Measurements from ENCODE around the gene SMAD6.

Gene SMAD6

GRCh38 chr15:66735909-66736305 lies 33.9 kb downstream of the SMAD6 start:
- H3K27me3 ChIP-seq (ENCODE audit: insufficient read depth, low read length), result no peaks in the 10 kb centered on the region
- 93% methylated on average over 6 of the region's 9 CpGs for WGBS
- no peak overlapping the region for H3K27ac ChIP-seq (ENCODE audit: low read depth, low read length)
- H3K36me3 ChIP-seq (ENCODE audit: insufficient read depth, low read length), result no peaks in the 10 kb centered on the region
- H3K9ac ChIP-seq (ENCODE audit: low read depth, low read length), result no peak overlapping the region
- H3K4me3 ChIP-seq (ENCODE audit: low read length), result no peak overlapping the region
- H3K9me3 ChIP-seq (ENCODE audit: insufficient read depth, low read depth, low read length), result no peaks in the 10 kb centered on the region
- peaks cover 8% of the 10 kb centered on the region; the same call in 1 of the 2 replicates for H3K4me1 ChIP-seq (ENCODE audit: insufficient read depth, low read length)

- Histone ChIP-seq H3K9ac (ENCODE audit: low read depth, low read length) (no peak overlapping the region), H3K27ac (ENCODE audit: low read depth, low read length) (no peak overlapping the region), H3K36me3 (ENCODE audit: insufficient read depth, low read length) (no peaks in the 10 kb centered on the region), H3K4me3 (ENCODE audit: low read length) (no peak overlapping the region), H3K9me3 (ENCODE audit: insufficient read depth, low read depth, low read length) (no peaks in the 10 kb centered on the region), H3K4me1 (ENCODE audit: insufficient read depth, low read length) (peaks cover 8% of the 10 kb centered on the region; the same call in 1 of the 2 replicates), H3K27me3 (ENCODE audit: insufficient read depth, low read length) (no peaks in the 10 kb centered on the region)
- WGBS, result 89% methylated on average over 10 of the region's 11 CpGs
Measured at GRCh38 chr15:66737243-66738010, 35.4 kb downstream of the SMAD6 start.

GRCh38 chr15:66738116-66738515 lies 36.1 kb downstream of the SMAD6 start:
- no peaks in the 10 kb centered on the region for H3K36me3 ChIP-seq (ENCODE audit: insufficient read depth, low read length)

DNA sequence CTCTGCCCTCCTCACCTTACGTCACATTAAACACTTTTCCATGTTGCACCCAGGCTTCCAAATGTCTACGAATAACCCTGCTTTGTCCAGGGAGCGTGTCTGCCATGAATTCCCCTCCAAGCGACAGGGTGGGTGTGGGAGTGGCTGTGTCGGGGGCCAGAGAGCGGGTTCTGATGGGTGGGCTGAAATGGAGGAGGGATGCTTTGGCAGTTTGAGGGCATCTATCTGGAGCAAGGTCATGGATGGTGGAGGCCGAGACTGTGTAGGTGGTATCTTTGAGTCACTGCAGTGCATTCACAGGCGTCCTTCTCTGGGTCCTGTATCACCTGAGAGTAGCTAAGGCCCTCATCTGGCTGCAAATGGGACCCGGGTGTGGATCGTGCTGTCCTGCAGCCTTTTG lies 36.6 kb downstream of the SMAD6 start:
- Histone ChIP-seq H3K4me3 (ENCODE audit: low read length) (no peak overlapping the region), H3K27ac (ENCODE audit: low read depth, low read length) (no peak overlapping the region), H3K4me1 (ENCODE audit: insufficient read depth, low read length) (peaks cover 6% of the 10 kb centered on the region; the same call in 1 of the 2 replicates), H3K36me3 (ENCODE audit: insufficient read depth, low read length) (no peaks in the 10 kb centered on the region), H3K9ac (ENCODE audit: low read depth, low read length) (no peak overlapping the region), H3K9me3 (ENCODE audit: insufficient read depth, low read depth, low read length) (no peaks in the 10 kb centered on the region), H3K27me3 (ENCODE audit: insufficient read depth, low read length) (no peaks in the 10 kb centered on the region)
- 93% methylated on average over 10 of the region's 10 CpGs for WGBS

More at GRCh38 chr15:66738116-66738515, 36.1 kb downstream of the SMAD6 start:
- WGBS, result 94% methylated on average over 10 of the region's 10 CpGs
- Histone ChIP-seq H3K4me1 (ENCODE audit: insufficient read depth, low read length) (peaks cover 8% of the 10 kb centered on the region; the same call in 1 of the 2 replicates), H3K27ac (ENCODE audit: low read depth, low read length) (no peak overlapping the region), H3K27me3 (ENCODE audit: insufficient read depth, low read length) (no peaks in the 10 kb centered on the region), H3K9ac (ENCODE audit: low read depth, low read length) (no peak overlapping the region), H3K9me3 (ENCODE audit: insufficient read depth, low read depth, low read length) (no peaks in the 10 kb centered on the region), H3K4me3 (ENCODE audit: low read length) (no peak overlapping the region)

DNA sequence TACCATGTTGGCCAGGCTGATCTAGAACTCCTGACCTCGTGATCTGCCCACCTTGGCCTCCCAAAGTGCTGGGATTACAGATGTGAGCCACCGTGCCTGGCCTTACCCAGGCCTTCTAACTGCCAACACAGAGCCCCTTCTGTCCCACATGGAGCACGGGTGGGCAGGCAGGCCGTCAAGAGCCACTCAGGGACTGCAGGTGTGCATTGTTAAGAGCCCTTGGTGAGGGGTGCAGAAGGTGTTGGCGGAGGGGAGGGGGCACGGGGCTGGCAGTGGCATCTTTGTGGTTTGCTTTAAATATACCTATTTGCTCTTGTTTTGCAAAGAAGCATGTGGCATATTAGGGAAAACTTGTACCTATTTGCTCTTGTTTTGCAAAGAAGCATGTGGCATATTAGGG lies 37.3 kb downstream of the SMAD6 start:
- 91% methylated on average over 6 of the region's 6 CpGs for WGBS
- H3K4me1 ChIP-seq (ENCODE audit: insufficient read depth, low read length), result peaks cover under 1% of the 10 kb centered on the region; the same call in 1 of the 2 replicates
- H3K4me3 ChIP-seq (ENCODE audit: low read length), result no peak overlapping the region
- no peak overlapping the region for H3K27ac ChIP-seq (ENCODE audit: low read depth, low read length)
- H3K9ac ChIP-seq (ENCODE audit: low read depth, low read length), result no peak overlapping the region
- no peaks in the 10 kb centered on the region for H3K36me3 ChIP-seq (ENCODE audit: insufficient read depth, low read length)
- no peaks in the 10 kb centered on the region for H3K9me3 ChIP-seq (ENCODE audit: insufficient read depth, low read depth, low read length)
- no peaks in the 10 kb centered on the region for H3K27me3 ChIP-seq (ENCODE audit: insufficient read depth, low read length)

- 94% methylated on average over 6 of the region's 8 CpGs for WGBS
- no peaks in the 10 kb centered on the region for H3K9me3 ChIP-seq (ENCODE audit: insufficient read depth, low read depth, low read length)
- H3K4me1 ChIP-seq (ENCODE audit: insufficient read depth, low read length), result peaks cover 14% of the 10 kb centered on the region; the same call in 1 of the 2 replicates
- no peak overlapping the region for H3K9ac ChIP-seq (ENCODE audit: low read depth, low read length)
- no peaks in the 10 kb centered on the region for H3K36me3 ChIP-seq (ENCODE audit: insufficient read depth, low read length)
- H3K27ac ChIP-seq (ENCODE audit: low read depth, low read length), result no peak overlapping the region
- H3K4me3 ChIP-seq (ENCODE audit: low read length), result no peak overlapping the region
- no peaks in the 10 kb centered on the region for H3K27me3 ChIP-seq (ENCODE audit: insufficient read depth, low read length)
Measured at GRCh38 chr15:66740802-66741201, 38.8 kb downstream of the SMAD6 start.

DNA sequence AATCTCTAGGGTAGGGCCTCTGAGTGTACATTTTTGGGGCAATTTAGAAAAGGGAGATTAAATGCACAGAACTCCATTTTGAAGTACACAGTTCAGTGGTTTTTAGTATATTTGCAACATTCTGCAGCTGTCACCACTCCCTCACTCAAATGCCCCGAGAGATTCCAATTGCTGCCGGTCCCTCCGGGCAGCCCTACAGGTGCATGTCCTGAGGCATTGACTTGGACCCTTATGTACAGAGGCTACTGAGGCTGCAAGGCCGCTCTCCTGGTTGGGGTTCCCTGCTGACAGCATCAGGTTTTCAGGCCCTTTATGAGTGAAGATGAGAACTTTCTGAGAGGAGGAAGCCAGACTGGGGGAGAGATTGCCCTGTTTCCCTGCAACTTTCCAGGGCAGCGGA lies 39.6 kb downstream of the SMAD6 start:
- Histone ChIP-seq H3K9me3 (ENCODE audit: insufficient read depth, low read depth, low read length) (no peaks in the 10 kb centered on the region), H3K27ac (ENCODE audit: low read depth, low read length) (no peak overlapping the region), H3K4me1 (ENCODE audit: insufficient read depth, low read length) (peaks cover 23% of the 10 kb centered on the region), H3K36me3 (ENCODE audit: insufficient read depth, low read length) (no peaks in the 10 kb centered on the region), H3K9ac (ENCODE audit: low read depth, low read length) (no peak overlapping the region), H3K27me3 (ENCODE audit: insufficient read depth, low read length) (no peaks in the 10 kb centered on the region), H3K4me3 (ENCODE audit: low read length) (no peak overlapping the region)
- WGBS, result 91% methylated on average over 5 of the region's 5 CpGs

GRCh38 chr15:66742286-66742685 lies 40.2 kb downstream of the SMAD6 start:
- H3K27ac ChIP-seq (ENCODE audit: low read depth, low read length), result no peak overlapping the region
- 91% methylated on average over 6 of the region's 6 CpGs for WGBS

GRCh38 chr15:66743204-66743603 lies 41.2 kb downstream of the SMAD6 start:
- H3K4me3 ChIP-seq (ENCODE audit: low read length), result no peak overlapping the region
- H3K9me3 ChIP-seq (ENCODE audit: insufficient read depth, low read depth, low read length), result no peaks in the 10 kb centered on the region
- H3K4me1 ChIP-seq (ENCODE audit: insufficient read depth, low read length), result peaks cover 38% of the 10 kb centered on the region
- H3K27ac ChIP-seq (ENCODE audit: low read depth, low read length), result no peak overlapping the region
- 91% methylated on average over 4 of the region's 5 CpGs for WGBS
- H3K27me3 ChIP-seq (ENCODE audit: insufficient read depth, low read length), result no peaks in the 10 kb centered on the region
- no peak overlapping the region for H3K9ac ChIP-seq (ENCODE audit: low read depth, low read length)
- H3K36me3 ChIP-seq (ENCODE audit: insufficient read depth, low read length), result no peaks in the 10 kb centered on the region

More at GRCh38 chr15:66742286-66742685, 40.2 kb downstream of the SMAD6 start:
- no peaks in the 10 kb centered on the region for H3K27me3 ChIP-seq (ENCODE audit: insufficient read depth, low read length)
- no peak overlapping the region for H3K4me3 ChIP-seq (ENCODE audit: low read length)
- no peaks in the 10 kb centered on the region for H3K9me3 ChIP-seq (ENCODE audit: insufficient read depth, low read depth, low read length)
- H3K36me3 ChIP-seq (ENCODE audit: insufficient read depth, low read length), result no peaks in the 10 kb centered on the region
- H3K4me1 ChIP-seq (ENCODE audit: insufficient read depth, low read length), result peaks cover 29% of the 10 kb centered on the region
- H3K9ac ChIP-seq (ENCODE audit: low read depth, low read length), result no peak overlapping the region

DNA sequence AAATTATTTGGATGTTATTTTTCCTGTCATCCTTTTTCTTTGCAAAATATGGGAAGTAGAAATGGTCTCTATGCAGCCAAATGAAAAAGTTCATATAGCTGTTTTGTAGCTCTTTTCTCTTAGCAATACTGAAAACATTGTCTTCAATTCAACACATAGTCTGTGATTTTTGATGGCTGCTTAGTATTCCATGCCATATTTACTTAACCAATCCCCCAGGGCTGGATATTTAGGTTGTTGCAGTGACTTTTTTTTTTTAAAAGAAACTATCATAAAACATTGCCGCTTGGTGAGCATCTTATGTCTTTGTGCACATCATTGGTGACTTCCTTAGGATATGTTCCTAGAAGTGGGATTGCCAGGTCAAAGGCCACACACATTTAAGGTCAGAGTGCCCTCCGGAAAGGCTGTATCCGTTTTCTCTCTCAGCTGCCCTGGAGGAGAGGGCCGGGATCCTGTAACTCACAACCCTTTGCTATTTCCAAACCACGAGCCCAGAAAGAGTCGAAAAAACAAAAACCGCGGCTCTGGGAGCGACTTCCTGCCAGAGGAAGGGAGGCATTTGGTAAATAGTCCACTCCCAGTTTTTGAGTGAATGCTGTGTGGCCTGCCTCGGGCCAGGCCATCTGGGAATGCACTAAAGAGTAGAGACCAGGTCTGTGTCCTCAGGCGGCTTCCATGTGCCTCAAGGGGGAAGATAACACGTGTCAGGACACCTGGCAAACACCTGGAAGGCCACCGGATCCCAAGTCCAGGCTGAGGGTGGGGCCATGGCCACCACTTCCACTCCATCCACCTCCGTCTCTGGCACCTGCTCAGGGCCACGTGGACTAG lies 41.9 kb downstream of the SMAD6 start:
- Histone ChIP-seq H3K27me3 (ENCODE audit: insufficient read depth, low read length) (no peaks in the 10 kb centered on the region), H3K9ac (ENCODE audit: low read depth, low read length) (no peak overlapping the region), H3K36me3 (ENCODE audit: insufficient read depth, low read length) (no peaks in the 10 kb centered on the region), H3K9me3 (ENCODE audit: insufficient read depth, low read depth, low read length) (no peaks in the 10 kb centered on the region), H3K4me3 (ENCODE audit: low read length) (no peak overlapping the region), H3K4me1 (ENCODE audit: insufficient read depth, low read length) (peaks cover 45% of the 10 kb centered on the region), H3K27ac (ENCODE audit: low read depth, low read length) (no peak overlapping the region)
- WGBS, result 84% methylated on average over 15 of the region's 15 CpGs

DNA sequence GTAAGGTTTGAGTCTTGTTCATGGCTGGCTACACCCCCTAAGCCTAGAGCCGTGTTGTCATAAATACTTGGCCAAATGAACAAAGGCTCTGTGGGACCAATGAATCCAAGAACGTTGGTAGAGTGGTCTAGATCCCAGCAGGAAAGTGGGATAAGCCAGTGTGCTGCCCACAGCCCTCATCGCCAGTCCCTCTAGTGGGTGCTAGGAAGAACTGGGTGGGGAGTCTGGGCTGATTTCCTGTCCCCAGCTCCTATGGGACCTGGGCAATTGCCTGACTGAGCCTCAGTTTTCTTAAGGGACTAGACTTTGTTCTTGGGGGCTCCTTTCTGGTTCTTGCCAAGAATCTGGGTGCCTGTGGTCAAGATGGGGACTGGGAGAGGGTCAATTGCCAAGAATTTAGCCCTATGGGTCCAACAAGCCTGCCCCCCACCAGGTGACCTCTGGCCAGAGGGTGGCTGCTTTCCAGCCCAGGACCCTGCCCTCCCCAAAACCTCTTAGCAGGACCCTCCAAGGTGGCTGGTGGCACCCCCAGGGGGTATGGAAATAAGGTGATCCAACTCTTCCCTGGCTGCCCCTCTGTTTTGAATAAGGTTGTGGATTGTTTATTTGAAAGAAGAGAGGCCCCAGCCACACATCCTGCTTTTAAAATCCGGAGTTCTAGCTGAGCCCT lies 42.7 kb downstream of the SMAD6 start:
- H3K36me3 ChIP-seq (ENCODE audit: insufficient read depth, low read length), result no peaks in the 10 kb centered on the region
- H3K4me3 ChIP-seq (ENCODE audit: low read length), result no peak overlapping the region
- 60% methylated on average over 4 of the region's 4 CpGs for WGBS
- no peak overlapping the region; the same call in 1 of the 2 replicates for H3K27ac ChIP-seq (ENCODE audit: low read depth, low read length)
- no peak overlapping the region for H3K9ac ChIP-seq (ENCODE audit: low read depth, low read length)
- no peaks in the 10 kb centered on the region for H3K9me3 ChIP-seq (ENCODE audit: insufficient read depth, low read depth, low read length)
- peaks cover 47% of the 10 kb centered on the region for H3K4me1 ChIP-seq (ENCODE audit: insufficient read depth, low read length)
- H3K27me3 ChIP-seq (ENCODE audit: insufficient read depth, low read length), result no peaks in the 10 kb centered on the region
